ENCODE measurements around the gene SIGLEC10.

SIGLEC10 gene

GRCh38 chr19:51367565-51368365, 49.7 kb downstream of the SIGLEC10 start:
- FAIRE-seq = peak; percentile 93
- peak; percentile 94 for DNase-seq (ENCODE audit: insufficient read length, low spot score)

DNA sequence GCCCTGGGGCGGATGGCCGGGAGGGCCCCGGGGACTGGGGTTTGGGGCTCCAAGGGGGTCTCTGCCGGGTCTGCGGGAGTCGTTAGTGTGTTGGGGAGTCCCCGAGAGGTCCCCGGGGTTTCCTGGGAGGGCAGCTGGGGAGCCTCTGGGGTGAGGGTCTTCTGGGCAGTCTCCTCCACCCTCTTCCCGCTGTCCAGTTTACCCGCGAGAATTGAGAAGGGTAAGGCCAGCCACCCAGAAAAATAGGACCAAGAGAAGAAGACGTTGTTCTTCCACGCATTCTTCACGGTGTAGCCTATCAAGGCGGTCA, 50.2 kb downstream of the SIGLEC10 start:
- DNase-seq (ENCODE audit: insufficient read length, low spot score) = no peak
- no peak for FAIRE-seq

DNA sequence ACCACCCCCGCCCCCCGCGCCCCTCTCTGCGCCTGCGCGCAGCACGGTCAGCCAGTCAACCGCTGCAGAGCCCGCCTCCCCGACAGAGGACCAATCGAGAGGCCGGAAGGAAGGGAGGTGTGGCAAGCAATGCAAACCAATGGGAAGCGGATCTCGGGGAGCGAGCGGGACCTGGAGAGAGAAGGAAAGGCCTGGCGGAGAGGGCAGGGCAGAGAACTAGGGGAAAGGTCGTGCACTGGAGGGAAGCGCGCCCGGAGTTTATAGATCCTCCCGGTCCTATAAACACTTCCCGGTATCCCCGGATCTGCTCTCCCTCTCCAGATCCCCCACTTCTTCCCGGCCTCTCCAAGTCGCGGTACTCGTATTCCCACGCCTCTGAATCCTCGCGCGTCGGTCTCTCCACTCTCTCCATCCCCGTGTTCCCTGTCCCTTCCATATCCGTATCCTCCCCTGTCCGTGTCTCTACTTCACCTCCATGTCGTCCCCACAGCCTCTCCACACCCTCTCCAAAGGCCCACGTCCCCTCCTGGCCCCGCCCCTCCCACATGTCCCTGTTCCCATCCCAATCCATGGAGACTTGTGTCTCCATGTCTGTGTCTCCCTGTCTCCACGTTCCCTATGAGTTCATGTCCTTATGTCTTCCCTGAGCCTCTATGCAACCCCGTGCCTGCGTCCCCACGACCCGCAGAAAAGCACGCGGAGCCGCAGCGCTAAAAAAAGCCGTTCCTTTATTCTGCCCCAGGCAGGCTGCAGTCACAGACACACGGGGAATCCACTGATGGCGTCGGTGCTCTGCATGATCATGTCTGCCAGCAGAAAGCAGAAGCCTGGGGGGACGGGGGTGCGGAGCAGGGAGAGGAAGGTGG, 50.8 kb downstream of the SIGLEC10 start:
- DNase-seq (ENCODE audit: insufficient read length, low spot score) (peak; percentile 98), FAIRE-seq (peak; percentile 77)

DNA sequence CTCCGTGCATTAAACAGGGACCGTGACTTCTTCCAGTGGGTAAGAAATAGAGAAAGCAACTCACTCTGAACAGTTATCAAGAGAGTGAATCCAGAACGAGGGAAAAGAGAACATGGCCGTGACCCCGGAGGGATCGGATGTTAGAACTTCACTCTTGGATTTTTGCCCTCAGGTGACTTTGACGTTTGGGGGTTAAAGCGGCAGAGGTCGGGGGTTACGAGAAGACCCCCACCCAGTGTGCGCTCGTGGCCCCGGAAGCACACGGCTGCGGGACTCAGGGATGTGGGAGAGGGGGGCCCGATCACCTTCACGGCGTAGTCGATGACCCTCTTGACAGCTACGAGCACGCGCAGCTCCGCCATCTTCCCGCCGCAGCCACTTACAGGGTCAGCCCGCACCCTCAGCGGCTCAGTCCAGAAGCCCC, 51.5 kb downstream of the SIGLEC10 start, which contains the start of gene ETFB:
Gene ETFB (minus strand): TSS at position 424 of the 424 bp plus-strand sequence. CDS start 62 bp downstream, at position 362.
- FAIRE-seq = no peak

DNA sequence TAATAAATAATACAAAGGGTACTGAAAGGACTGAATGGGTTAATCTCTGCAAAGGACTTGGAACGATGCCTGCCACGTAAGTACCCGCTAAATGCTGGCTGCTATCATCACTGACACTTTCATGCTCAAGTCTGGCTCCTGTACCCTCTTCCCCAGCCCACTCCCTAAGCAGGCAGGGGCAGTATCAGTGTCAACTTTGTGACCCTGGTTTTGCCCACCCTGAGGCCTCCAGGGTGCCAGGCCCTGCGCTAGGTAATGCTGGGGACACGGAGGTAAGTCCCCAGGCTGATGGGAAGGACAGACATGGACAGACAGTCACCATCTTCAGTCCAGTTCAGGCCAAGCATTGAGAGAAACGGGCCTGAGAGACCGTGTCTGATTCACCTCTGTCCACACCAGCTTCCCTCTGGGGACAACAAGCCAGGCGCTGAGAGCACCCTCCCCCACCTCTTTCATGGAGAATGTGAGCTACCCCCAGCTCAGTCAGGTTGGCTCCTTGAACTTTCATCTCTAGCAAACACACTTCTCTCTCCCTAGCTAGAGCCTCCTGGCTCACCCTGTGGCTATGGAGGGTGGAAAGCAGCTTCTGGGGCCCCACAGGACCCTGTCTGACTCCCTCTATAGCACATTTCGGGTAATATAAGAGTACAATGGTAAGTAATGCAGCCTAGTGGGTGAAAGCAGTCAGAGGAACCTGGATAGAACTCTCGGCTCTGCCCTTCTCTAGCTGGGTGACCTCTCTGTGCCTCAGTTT, 52.1 kb downstream of the SIGLEC10 start:
- FAIRE-seq (no peak), DNase-seq (ENCODE audit: insufficient read length, low spot score) (no peak)

More for the DNA sequence above, 51.5 kb downstream of the SIGLEC10 start, which contains the start of gene ETFB:
- DNase-seq (ENCODE audit: insufficient read length, low spot score) = no peak

DNA sequence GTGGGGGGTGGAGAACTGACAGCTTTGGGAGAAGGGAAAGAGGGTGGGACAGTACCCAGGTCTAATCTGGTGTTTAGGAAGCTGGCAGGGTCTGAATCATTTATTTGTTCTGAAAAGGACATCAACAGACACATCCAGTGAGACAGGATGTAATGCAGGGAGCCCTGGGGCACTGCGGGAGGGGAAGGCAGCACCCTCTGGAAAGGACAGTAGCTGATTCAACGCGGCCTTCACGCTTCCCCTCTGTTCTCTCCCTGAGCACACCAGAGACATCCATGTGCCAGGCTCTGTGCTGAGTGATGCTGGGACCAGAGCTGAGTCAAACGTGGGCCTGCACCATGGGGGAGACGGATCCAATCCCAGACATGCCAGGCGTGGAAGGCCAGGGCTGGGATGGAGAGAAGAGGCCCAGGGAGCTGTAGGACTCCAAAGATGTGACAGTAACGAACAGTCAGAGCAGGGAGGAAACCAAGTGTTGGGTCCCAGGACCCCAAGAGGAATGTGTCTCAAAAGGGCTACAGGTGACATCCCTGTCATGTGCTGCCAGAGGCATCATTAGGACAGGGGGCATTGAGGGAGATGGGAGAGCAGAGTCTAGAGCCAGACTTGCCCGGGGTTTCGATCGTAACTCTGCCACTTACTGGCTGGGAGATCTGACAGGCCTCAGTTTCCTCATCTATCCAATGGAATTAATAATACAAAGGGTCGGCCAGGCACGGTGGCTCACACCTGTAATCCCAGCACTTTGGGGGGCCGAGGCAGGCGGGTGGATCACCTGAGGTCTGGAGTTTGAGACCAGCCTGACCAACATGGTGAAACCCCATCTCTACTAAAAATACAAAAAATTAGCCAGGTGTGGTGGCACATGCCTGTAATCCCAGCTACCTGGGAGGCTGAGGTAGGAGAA, 53.0 kb downstream of the SIGLEC10 start:
- no peak for FAIRE-seq
- DNase-seq (ENCODE audit: insufficient read length, low spot score) = no peak

DNA sequence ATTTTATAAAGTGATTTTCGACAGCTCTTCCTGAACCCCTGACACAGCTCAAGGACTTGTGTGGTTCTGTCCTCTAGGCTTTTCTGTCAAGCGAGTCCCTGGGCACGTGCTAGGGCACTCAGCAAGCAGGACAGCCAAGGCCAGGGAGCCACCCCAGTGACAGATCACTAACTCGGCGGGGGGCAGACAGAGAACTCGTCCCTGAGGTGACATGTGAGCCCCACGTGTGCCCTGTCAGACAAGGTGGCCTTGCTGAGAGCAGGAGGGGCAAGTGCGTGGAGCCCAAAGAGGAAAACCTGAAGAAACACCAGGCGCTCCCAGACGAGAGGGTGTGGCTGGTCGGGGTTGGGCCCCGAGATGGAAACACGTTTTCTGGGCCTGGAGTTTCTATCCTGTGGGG, 56.2 kb downstream of the SIGLEC10 start:
- DNase-seq (ENCODE audit: insufficient read length, low spot score) = no peak
- no peak for FAIRE-seq
